GM12865 (cell line): ENCODE measurements around the gene AURKAIP1.
A peak's percentile ranks its signal among the peaks of the same experiment; 100 is the strongest.

Source experiments
- DNase-seq: peaks from one replicate; pipeline ENCODE4 v3.0.0; 2010; ENCODE audit warnings: low read depth
- H3K4me3 ChIP-seq: 2 replicates; pipeline ENCODE4 v1.5.1; 2011; ENCODE audit warnings: mild to moderate bottlenecking, low read depth, low read length, control low read depth
- TF ChIP-seq, protein P1 (sequence below): IDR thresholded peaks from 2 replicates; pipeline ENCODE4 v1.5.1; 2011; ENCODE audit warnings: low read length, control low read depth, low read depth, inconsistent platforms; ENCODE audit not compliant: insufficient read depth; ENCODE audit errors: missing control alignments

The AURKAIP1 gene

DNA sequence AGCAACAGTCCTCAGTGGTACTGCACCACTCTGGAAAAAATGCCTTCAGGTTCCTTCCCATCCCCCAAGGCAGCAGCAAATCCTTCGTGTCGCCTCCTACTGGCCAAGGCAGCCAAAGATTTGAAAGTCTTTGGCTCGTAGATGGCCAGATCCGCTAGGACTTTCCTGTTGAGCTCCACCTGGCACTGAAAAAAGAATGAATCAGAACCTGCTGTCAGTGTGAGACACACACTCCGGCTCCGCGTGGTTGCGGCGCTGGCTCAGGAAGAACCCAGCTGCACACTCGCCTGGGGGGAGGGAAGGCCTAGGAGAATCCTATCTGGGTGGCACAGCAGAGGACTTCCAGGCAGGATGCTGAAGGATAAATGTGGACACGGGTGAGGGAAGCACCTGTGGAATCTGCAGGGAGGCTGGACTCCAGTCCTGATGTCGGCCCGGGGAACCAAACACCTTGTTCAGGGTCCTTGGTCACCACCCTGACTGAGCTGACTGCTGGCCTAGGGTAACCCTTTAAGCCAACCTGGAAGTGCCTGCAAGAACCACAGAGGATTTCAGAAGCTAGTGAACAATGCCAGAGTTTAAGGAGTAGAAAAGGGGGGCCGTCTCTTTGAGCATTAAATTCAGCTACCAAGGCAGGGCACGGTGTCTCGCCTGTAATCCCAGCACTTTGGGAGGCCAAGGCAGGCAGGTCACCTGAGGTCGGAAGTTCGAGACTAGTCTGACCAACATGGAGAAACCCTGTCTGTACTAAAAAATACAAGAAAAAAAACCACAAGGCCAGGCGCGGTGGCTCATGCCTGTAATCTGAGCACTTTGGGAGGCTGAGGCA lies 27.3 kb upstream of the AURKAIP1 start:
- TF ChIP-seq, protein P1, sequence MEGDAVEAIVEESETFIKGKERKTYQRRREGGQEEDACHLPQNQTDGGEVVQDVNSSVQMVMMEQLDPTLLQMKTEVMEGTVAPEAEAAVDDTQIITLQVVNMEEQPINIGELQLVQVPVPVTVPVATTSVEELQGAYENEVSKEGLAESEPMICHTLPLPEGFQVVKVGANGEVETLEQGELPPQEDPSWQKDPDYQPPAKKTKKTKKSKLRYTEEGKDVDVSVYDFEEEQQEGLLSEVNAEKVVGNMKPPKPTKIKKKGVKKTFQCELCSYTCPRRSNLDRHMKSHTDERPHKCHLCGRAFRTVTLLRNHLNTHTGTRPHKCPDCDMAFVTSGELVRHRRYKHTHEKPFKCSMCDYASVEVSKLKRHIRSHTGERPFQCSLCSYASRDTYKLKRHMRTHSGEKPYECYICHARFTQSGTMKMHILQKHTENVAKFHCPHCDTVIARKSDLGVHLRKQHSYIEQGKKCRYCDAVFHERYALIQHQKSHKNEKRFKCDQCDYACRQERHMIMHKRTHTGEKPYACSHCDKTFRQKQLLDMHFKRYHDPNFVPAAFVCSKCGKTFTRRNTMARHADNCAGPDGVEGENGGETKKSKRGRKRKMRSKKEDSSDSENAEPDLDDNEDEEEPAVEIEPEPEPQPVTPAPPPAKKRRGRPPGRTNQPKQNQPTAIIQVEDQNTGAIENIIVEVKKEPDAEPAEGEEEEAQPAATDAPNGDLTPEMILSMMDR = peak; percentile 76
- DNase-seq = peak; percentile 64
- H3K4me3 ChIP-seq = no peak overlapping the region

DNA sequence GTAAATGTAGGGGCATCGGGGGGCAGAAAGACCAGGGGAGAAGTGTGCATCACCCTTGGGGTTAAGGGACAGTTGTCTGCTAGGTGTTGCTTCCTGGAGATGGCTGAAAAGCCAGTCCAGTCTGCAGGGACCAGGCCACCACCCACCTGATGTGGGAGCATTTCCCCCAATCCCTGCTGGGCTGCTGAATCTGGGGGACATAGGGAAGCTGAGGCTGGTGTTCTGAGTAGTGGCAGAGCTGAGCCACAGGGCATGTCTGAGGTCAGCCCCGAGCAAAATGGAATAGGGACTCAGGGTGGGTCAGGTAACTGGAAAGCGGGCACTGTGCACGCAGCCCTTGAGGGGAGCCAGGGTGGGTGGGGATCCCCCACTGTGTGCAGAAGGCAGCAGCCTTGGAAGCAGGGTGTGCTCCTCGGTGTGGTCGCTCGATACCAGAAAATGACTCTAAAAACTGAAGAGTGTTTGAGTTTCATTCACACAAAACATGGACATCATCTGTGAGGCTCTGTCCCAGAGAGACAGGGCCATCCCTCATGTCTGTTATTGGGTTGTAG lies 26.5 kb upstream of the AURKAIP1 start:
- TF ChIP-seq, protein P1 = no peak
- no peak overlapping the region for H3K4me3 ChIP-seq
- no peak for DNase-seq

DNA sequence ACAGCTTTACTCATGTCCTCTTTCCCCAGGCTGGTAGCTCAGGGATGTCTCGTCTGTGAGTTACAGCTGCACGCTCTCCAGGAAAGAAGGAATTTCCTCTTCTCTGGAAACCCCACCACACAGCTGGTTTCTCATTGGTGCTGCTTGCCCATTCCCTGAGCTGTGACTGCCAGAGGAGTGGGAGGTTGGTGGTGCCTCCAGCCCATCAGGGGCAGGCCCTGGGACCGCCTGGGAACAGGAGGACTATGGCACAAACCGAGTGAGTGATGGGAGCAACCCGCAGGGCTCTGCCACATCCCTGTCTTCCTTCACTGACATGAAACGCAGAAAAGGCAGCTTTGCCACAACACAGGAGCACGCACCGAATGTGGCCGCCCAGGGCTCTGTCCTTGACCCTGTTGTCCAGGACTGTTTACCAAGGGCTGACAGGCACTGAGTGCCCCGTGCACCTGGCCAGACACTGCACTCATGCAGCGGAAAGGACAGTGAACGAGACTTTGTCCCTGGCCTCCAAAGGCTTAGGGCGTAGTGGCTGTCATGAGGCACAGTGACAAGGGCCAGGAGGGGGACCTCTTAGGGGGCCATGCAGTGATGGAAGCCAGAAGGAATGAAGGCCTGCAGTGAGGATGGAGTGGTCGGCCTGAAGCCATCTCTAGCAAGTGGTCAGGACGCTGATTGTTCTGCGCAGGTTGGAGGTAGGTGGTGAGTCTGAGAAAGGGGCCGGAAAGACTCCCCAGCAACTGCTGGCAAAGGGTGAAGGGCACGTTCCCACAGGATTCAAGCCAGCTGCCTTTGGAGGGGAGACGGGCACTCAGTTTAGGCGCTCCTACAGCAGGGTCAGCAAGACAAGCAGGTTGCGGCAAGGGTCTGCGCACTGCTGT lies 25.8 kb upstream of the AURKAIP1 start:
- no peak for DNase-seq
- TF ChIP-seq, protein P1 = no peak
- H3K4me3 ChIP-seq = peak overlapping the region; percentile 81

DNA sequence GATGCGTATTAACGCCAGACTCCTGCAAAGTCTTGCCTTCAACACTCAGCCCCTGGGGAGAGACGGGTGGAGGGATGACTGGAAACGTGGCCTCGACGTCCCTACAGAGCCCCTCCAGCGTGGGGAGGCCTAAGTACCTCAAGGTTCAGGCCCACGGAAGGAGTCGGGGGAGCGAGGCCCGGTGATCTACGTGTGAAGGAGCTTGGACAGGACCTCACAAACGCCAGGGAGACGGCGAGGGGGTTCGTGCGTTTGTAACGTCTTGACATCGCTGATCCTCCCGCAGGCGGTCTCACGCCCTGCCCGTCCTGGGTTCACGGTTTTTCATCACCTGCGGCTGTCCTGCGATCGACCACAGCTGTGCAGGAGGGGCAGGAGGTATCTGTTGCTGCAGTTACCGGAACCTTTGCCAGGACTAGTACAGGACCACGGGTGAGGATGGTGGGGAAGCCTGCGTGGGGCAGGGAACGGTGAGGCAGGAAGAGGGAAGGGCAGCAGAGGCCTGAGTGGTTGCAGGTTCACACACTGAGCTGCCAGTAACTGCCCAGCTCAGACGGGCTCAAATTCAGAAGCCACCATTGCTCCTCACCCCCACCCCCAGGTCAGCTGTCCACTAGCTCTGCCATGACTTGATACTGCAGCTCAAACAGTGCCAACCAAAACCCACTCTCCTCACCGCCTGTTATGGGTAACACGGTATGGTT lies 25.0 kb upstream of the AURKAIP1 start:
- peak; percentile 57 for DNase-seq
- TF ChIP-seq, protein P1 = no peak
- H3K4me3 ChIP-seq = peak overlapping the region; percentile 81

DNA sequence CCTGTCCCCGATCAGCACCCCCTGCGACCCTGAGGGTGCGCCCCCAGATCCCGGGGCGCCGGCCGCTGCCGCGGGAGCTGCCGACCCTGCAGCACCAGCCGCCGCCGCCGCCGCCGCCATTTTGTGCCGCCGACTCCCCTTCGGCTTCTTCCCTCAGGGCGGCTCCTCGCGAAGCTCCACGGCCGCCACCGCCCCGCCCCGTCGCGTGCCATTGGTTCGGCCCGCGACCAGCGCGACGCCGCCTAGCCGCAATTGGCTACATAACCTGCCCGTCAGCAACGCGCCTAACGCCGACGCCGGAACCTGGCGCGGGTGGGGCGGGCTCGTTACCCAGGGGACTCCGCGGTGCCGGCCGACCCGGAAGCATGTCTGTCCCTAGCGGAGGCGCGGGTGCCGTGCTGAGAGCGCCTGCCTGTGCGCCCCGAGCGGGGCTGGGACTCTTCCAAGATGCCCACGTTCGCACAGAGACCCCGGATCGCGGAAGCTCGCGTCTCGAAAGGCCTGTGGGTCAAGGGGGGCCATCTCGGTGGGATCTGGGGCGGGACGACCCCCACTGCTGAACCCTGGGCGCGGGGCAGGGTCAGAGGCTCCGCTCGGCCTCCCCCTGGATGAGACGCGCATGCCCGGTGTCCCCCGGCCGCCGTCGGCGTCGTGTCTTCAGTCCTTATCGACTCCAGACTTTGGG lies 24.3 kb upstream of the AURKAIP1 start, which contains the start of gene CCNL2:
TSS of gene CCNL2 (minus strand) at position 149 of the 685 bp plus-strand sequence. CDS start at position 120, 29 bp downstream.
- TF ChIP-seq, protein P1 = peak; percentile 58
- peak; percentile 100 for DNase-seq
- H3K4me3 ChIP-seq = peak within 1 kb of the TSS; percentile 81
